ENCODE data around the gene C1orf174. TPM values are rescaled to one million over a fixed set of nuclear protein-coding genes. Genes with fewer than 3 reads are reported as not detected.
"Not testable (repeated sequence)": the region's sequence is repeated elsewhere in the genome, so short reads cannot be mapped to it uniquely, and the experiment has no call there.

The C1orf174 gene
- total and polyA plus RNA-seq, 2 donors (not counting 1 experiment from before 2014, with no cell fraction given) = 24.1 to 39.6 TPM

DNA sequence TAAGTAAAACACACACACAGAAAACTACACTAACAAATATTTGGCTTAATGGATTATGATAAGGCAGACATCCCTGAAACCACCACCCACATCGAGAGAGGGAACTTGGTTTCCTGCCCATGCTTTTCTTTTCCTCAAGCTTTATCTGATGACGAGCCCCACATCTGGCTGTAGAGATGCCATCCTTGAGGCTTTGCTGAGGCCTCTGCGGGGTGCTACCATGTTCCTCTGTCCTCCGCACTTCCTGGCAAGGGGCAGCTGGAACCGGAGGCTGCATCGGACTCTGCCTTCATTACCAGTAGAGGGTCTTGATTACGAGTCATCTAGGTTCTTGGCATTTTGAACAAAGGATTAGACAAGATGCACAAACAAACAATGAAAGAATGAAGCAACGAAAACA, 21.7 kb upstream of the C1orf174 start:
- no peaks in the 10 kb centered on the region for H3K79me2 ChIP-seq (ENCODE audit: control insufficient read depth, insufficient read depth, low read length)
- H4K20me1 ChIP-seq (ENCODE audit: control insufficient read depth, extremely low read depth, insufficient read depth, low read length) = no peaks in the 10 kb centered on the region
- DNase-seq (ENCODE audit: low read depth in 2 of 2) = no peak
- TF ChIP-seq, protein P1, sequence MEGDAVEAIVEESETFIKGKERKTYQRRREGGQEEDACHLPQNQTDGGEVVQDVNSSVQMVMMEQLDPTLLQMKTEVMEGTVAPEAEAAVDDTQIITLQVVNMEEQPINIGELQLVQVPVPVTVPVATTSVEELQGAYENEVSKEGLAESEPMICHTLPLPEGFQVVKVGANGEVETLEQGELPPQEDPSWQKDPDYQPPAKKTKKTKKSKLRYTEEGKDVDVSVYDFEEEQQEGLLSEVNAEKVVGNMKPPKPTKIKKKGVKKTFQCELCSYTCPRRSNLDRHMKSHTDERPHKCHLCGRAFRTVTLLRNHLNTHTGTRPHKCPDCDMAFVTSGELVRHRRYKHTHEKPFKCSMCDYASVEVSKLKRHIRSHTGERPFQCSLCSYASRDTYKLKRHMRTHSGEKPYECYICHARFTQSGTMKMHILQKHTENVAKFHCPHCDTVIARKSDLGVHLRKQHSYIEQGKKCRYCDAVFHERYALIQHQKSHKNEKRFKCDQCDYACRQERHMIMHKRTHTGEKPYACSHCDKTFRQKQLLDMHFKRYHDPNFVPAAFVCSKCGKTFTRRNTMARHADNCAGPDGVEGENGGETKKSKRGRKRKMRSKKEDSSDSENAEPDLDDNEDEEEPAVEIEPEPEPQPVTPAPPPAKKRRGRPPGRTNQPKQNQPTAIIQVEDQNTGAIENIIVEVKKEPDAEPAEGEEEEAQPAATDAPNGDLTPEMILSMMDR (conservative IDR thresholded peaks at IDR 0.05 in 1 of 2, IDR thresholded peaks at IDR 0.05 in 1 of 2; ENCODE audit: low read depth in 1 of 2, low read length in 2 of 2) = no peak
- TF ChIP-seq EZH2 (IDR thresholded peaks at IDR 0.05; ENCODE audit: low read length, missing control alignments) = no peak
- H2AFZ ChIP-seq (ENCODE audit: low read length) = no peak overlapping the region
- H3K9ac ChIP-seq (ENCODE audit: insufficient read depth, low read length) = no peak overlapping the region
- no peaks in the 10 kb centered on the region for H3K9me3 ChIP-seq (ENCODE audit: control insufficient read depth, insufficient read depth, low read depth, low read length)
- no peaks in the 10 kb centered on the region for H3K36me3 ChIP-seq (ENCODE audit: control insufficient read depth, insufficient read depth, low read length)
- H3K4me3 ChIP-seq (replicated peaks in 1 of 4; ENCODE audit: control extremely low read depth in 1 of 4, insufficient read depth in 1 of 4, low read depth in 3 of 4, low read length in 4 of 4) = no peak overlapping the region
- no peak overlapping the region for H3K27ac ChIP-seq (ENCODE audit: insufficient read depth, low read length)
- H3K27me3 ChIP-seq (ENCODE audit: control insufficient read depth, insufficient read depth, low read length) = no peaks in the 10 kb centered on the region
- H3K4me1 ChIP-seq (ENCODE audit: control insufficient read depth, extremely low read depth, insufficient read depth, low read length) = no peaks in the 10 kb centered on the region
- H3K4me2 ChIP-seq (ENCODE audit: extremely low read depth, insufficient read depth, low read length) = no peak overlapping the region

DNA sequence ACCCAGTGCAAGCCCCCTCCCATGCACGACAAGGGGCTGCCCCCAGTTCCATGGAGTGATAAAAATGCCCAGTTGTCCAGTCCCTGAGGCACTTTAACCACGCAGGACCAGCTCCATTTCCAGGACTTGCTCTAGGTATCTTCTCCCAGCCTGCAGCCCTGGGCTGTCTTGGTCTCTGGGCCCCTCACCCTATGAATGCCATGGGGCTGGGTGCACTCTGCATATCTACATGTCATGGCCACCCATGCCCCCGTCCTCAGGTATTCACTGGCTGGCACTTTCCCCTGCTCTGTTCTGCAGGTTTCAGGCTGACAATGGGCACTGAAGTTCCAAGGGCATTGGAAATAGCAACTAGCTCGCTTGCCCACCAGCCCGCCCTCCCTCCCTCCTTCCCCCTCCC, 19.6 kb upstream of the C1orf174 start:
- no peak overlapping the region for H3K4me2 ChIP-seq (ENCODE audit: extremely low read depth, insufficient read depth, low read length)
- DNase-seq (ENCODE audit: low read depth in 2 of 2) = no peak

DNA sequence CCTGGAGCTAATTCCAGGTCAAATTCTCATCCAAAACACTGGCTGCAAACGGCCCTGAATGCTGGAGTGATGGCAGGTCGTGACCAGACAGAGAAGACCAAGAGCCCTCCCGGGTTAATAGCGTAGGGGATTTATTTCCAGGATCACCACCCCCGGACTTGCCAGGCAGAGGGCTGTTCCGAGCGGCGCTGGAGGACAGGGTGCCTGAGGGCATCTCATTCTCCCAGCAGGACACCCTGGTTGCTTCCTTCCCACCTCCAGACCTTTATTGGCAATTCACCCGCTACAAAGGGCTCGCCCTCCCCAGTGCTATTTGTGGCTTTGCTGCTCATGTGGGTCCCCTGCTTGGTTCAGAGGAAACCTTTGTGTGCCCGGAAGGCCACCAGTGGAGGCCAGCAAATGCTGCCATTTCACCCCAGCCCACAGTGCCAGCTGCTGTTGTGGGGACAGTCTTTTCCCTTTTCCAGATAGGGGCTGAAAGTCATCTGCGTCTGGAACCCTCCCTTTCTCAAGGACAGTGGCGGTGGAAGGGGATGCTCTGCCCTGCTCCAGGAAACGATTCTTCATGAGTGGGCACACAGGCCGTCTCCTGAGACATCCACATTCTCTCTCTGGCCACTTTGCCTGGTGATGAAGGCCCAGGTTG, 19.0 kb upstream of the C1orf174 start:
- no peaks in the 10 kb centered on the region for H3K4me1 ChIP-seq (ENCODE audit: control insufficient read depth, extremely low read depth, insufficient read depth, low read length)
- H3K9me3 ChIP-seq (ENCODE audit: control insufficient read depth, insufficient read depth, low read depth, low read length) = no peaks in the 10 kb centered on the region
- no peak overlapping the region for H2AFZ ChIP-seq (ENCODE audit: low read length)
- no peak for DNase-seq (ENCODE audit: low read depth in 2 of 2)
- H3K4me2 ChIP-seq (ENCODE audit: extremely low read depth, insufficient read depth, low read length) = no peak overlapping the region
- H3K27me3 ChIP-seq (ENCODE audit: control insufficient read depth, insufficient read depth, low read length) = no peaks in the 10 kb centered on the region
- no peak for TF ChIP-seq EZH2 (IDR thresholded peaks at IDR 0.05; ENCODE audit: low read length, missing control alignments)
- TF ChIP-seq, protein P1 (conservative IDR thresholded peaks at IDR 0.05 in 1 of 2, IDR thresholded peaks at IDR 0.05 in 1 of 2; ENCODE audit: low read depth in 1 of 2, low read length in 2 of 2) = no peak
- no peaks in the 10 kb centered on the region for H3K36me3 ChIP-seq (ENCODE audit: control insufficient read depth, insufficient read depth, low read length)
- H3K4me3 ChIP-seq (replicated peaks in 1 of 4; ENCODE audit: control extremely low read depth in 1 of 4, insufficient read depth in 1 of 4, low read depth in 3 of 4, low read length in 4 of 4) = no peak overlapping the region
- H4K20me1 ChIP-seq (ENCODE audit: control insufficient read depth, extremely low read depth, insufficient read depth, low read length) = no peaks in the 10 kb centered on the region
- no peak overlapping the region for H3K27ac ChIP-seq (ENCODE audit: insufficient read depth, low read length)
- no peaks in the 10 kb centered on the region for H3K79me2 ChIP-seq (ENCODE audit: control insufficient read depth, insufficient read depth, low read length)
- no peak overlapping the region for H3K9ac ChIP-seq (ENCODE audit: insufficient read depth, low read length)

More for the DNA sequence above, 19.6 kb upstream of the C1orf174 start:
- Histone ChIP-seq H3K9me3 (ENCODE audit: control insufficient read depth, insufficient read depth, low read depth, low read length) (no peaks in the 10 kb centered on the region), H3K27ac (ENCODE audit: insufficient read depth, low read length) (no peak overlapping the region), H2AFZ (ENCODE audit: low read length) (no peak overlapping the region), H3K79me2 (ENCODE audit: control insufficient read depth, insufficient read depth, low read length) (no peaks in the 10 kb centered on the region), H3K4me1 (ENCODE audit: control insufficient read depth, extremely low read depth, insufficient read depth, low read length) (no peaks in the 10 kb centered on the region), H3K36me3 (ENCODE audit: control insufficient read depth, insufficient read depth, low read length) (no peaks in the 10 kb centered on the region), H3K4me3 (replicated peaks in 1 of 4; ENCODE audit: control extremely low read depth in 1 of 4, insufficient read depth in 1 of 4, low read depth in 3 of 4, low read length in 4 of 4) (no peak overlapping the region), H4K20me1 (ENCODE audit: control insufficient read depth, extremely low read depth, insufficient read depth, low read length) (no peaks in the 10 kb centered on the region), H3K9ac (ENCODE audit: insufficient read depth, low read length) (no peak overlapping the region), H3K27me3 (ENCODE audit: control insufficient read depth, insufficient read depth, low read length) (no peaks in the 10 kb centered on the region)
- TF ChIP-seq EZH2 (IDR thresholded peaks at IDR 0.05; ENCODE audit: low read length, missing control alignments) = no peak
- TF ChIP-seq, protein P1 (conservative IDR thresholded peaks at IDR 0.05 in 1 of 2, IDR thresholded peaks at IDR 0.05 in 1 of 2; ENCODE audit: low read depth in 1 of 2, low read length in 2 of 2) = no peak

DNA sequence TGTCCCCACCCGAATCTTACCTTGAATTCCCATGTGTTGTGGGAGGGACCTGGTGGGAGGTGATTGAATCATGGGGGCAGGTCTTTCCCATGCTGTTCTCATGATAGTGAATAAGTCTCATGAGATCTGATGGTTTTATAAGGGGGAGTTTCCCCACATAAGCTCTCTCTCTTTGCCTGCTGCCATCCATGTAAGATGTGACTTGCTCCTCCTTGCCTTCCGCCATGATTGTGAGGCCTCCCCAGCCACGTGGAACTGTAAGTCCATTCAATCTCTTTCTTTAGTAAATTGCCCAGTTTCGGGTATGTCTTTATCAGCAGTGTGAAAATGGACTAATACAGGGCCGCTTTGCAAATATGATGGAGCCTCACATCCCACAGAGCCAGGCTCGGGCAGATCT, 18.3 kb upstream of the C1orf174 start:
- not testable (repeated sequence) for H3K4me1 ChIP-seq (ENCODE audit: control insufficient read depth, extremely low read depth, insufficient read depth, low read length); H4K20me1 ChIP-seq (ENCODE audit: control insufficient read depth, extremely low read depth, insufficient read depth, low read length); H3K9me3 ChIP-seq (ENCODE audit: control insufficient read depth, insufficient read depth, low read depth, low read length)

More for the DNA sequence above, 18.3 kb upstream of the C1orf174 start:
- H3K27me3 ChIP-seq (ENCODE audit: control insufficient read depth, insufficient read depth, low read length); H3K79me2 ChIP-seq (ENCODE audit: control insufficient read depth, insufficient read depth, low read length); H3K27ac ChIP-seq (ENCODE audit: insufficient read depth, low read length); H3K4me2 ChIP-seq (ENCODE audit: extremely low read depth, insufficient read depth, low read length); H3K4me3 ChIP-seq (replicated peaks in 1 of 4; ENCODE audit: control extremely low read depth in 1 of 4, insufficient read depth in 1 of 4, low read depth in 3 of 4, low read length in 4 of 4); H3K36me3 ChIP-seq (ENCODE audit: control insufficient read depth, insufficient read depth, low read length); H3K9ac ChIP-seq (ENCODE audit: insufficient read depth, low read length); H2AFZ ChIP-seq (ENCODE audit: low read length); DNase-seq (ENCODE audit: low read depth in 2 of 2): not testable (repeated sequence)

Data from fibroblast of lung (primary cell).